Activated CD4-positive, alpha-beta T cell treated with anti-CD3 and anti-CD28 coated beads, Interleukin-2, amount 50 U/mL, for 48 hours (primary cell): ENCODE data around the gene RMC1.
"Not testable (repeated sequence)": the region's sequence is repeated elsewhere in the genome, so short reads cannot be mapped to it uniquely, and the experiment has no call there.

ENCODE experiments used
- DNase-seq, 2 experiments: peaks; one replicate each; pipeline ENCODE4 v3.0.0-alpha.2; 2020

RMC1 gene

GRCh38 chr18:23498877-23499276 is 4.4 kb upstream of the RMC1 start:
- peak; percentile 59 to 69 for DNase-seq

- DNase-seq = no peak
These were observed 4.0 kb upstream of the RMC1 start for GRCh38 chr18:23499291-23499781.

- DNase-seq = no peak
These were observed 1.7 kb upstream of the RMC1 start for GRCh38 chr18:23501626-23502025.

- DNase-seq = no peak
These were observed 734 bp upstream of the RMC1 start for GRCh38 chr18:23502516-23503037.

- no peak for DNase-seq
These were observed 643 bp downstream of the RMC1 start for GRCh38 chr18:23503963-23504344.

GRCh38 chr18:23504720-23505119 is 1.4 kb downstream of the RMC1 start:
- no peak for DNase-seq

GRCh38 chr18:23506393-23506792 is 3.1 kb downstream of the RMC1 start:
- DNase-seq = no peak

- not testable (repeated sequence) for DNase-seq
These were observed 7.6 kb downstream of the RMC1 start for GRCh38 chr18:23510923-23511322.

- not testable (repeated sequence) for DNase-seq
These were observed 8.9 kb downstream of the RMC1 start for GRCh38 chr18:23512216-23512615.

- DNase-seq = no peak
These were observed 9.3 kb downstream of the RMC1 start for GRCh38 chr18:23512641-23513040.

- DNase-seq = peak; percentile 77 to 84
These were observed 12.7 kb downstream of the RMC1 start for GRCh38 chr18:23515911-23516546.

- no peak for DNase-seq
These were observed 16.4 kb downstream of the RMC1 start for GRCh38 chr18:23519734-23520133.

GRCh38 chr18:23521271-23521670 is 18.0 kb downstream of the RMC1 start:
- no peak for DNase-seq

- DNase-seq = no peak
These were observed 18.6 kb downstream of the RMC1 start for GRCh38 chr18:23521907-23522306.

GRCh38 chr18:23523429-23524212 is 20.3 kb downstream of the RMC1 start:
- no peak for DNase-seq

- DNase-seq = no peak
These were observed 20.9 kb downstream of the RMC1 start for GRCh38 chr18:23524213-23524707.

GRCh38 chr18:23526501-23527063 is 23.3 kb downstream of the RMC1 start:
- DNase-seq = no peak

- DNase-seq = no peak
These were observed 25.5 kb downstream of the RMC1 start for GRCh38 chr18:23528580-23529472.

- no peak for DNase-seq
These were observed 26.3 kb downstream of the RMC1 start for GRCh38 chr18:23529604-23530003.

- DNase-seq = no peak
These were observed 26.9 kb downstream of the RMC1 start for GRCh38 chr18:23530195-23530594.

- DNase-seq = no peak
These were observed 28.6 kb downstream of the RMC1 start for GRCh38 chr18:23531912-23532311.

- DNase-seq = no peak
These were observed 29.5 kb downstream of the RMC1 start for GRCh38 chr18:23532848-23533247.

- DNase-seq = no peak
These were observed 31.0 kb downstream of the RMC1 start for GRCh38 chr18:23534276-23534675.
